T follicular helper cell (primary cell): ENCODE measurements around the gene FKBP8.
A peak's percentile ranks its signal among the peaks of the same experiment; 100 is the strongest.

ENCODE experiments used
- DNase-seq: peaks from one replicate; pipeline ENCODE4 v3.0.0-alpha.2; 2020; ENCODE audit warnings: low read depth

The FKBP8 gene

DNA sequence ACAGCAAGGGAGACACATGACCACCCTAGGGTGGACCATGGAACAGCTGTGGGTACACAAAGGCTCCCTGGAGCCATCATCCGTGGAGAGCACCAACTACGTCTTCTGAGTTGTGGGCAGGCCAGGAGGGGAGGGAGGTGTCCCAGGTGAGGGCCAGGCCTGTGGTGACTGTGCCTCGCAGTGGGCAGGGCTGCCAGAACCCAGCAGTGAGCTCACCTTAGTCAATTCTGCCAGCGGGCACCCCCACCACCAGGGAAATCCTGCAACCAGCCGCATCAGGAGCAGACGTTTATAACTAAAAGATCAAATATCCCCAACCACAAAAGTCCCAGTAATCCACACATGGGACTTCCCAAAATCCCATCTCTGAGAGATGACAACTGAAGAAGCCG lies 41.1 kb downstream of the FKBP8 start:
- DNase-seq: no peak

DNA sequence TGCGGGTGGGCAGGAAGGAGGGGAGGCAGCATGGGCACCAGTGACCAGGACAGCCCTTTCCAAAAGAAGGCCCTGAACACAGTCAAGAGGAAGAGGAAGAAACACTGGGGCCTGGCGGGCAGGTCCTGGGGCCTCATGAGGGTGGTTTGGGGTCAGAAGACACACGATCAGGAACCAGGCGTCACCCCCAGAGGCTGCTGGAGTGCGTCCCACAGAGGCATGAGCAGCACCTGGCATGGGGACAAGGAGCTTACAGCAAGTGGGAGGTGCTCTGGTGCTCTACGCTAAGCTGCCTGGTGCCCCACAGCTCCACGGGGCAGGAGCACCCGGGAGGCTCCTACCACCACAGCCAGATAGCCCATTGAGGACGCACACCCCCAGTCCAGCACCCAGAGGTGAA lies 41.5 kb downstream of the FKBP8 start:
- DNase-seq: no peak

- DNase-seq: no peak
Measured at GRCh38 chr19:18501351-18501750, 42.0 kb downstream of the FKBP8 start.

- no peak for DNase-seq
Measured at GRCh38 chr19:18500799-18501198, 42.6 kb downstream of the FKBP8 start.

DNA sequence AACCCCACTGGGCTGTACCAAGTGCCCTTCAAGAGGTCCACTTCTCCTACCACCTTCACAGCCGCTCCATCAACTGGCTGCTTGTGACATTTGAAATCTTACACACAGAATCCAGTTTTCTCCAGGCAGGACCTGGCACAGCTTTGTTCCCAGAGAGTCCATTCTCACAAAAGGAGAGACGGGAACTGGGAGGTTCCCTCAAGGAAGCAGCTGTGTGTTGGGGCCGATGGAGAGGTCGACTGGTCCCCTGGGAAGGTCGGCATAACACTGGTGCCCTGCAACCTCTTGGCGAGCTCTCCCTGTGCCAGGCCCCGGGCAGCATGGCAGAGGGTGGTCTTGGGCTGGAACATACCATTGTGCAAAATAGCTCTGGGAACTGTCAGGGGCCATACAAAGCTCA lies 43.0 kb downstream of the FKBP8 start:
- no peak for DNase-seq

DNA sequence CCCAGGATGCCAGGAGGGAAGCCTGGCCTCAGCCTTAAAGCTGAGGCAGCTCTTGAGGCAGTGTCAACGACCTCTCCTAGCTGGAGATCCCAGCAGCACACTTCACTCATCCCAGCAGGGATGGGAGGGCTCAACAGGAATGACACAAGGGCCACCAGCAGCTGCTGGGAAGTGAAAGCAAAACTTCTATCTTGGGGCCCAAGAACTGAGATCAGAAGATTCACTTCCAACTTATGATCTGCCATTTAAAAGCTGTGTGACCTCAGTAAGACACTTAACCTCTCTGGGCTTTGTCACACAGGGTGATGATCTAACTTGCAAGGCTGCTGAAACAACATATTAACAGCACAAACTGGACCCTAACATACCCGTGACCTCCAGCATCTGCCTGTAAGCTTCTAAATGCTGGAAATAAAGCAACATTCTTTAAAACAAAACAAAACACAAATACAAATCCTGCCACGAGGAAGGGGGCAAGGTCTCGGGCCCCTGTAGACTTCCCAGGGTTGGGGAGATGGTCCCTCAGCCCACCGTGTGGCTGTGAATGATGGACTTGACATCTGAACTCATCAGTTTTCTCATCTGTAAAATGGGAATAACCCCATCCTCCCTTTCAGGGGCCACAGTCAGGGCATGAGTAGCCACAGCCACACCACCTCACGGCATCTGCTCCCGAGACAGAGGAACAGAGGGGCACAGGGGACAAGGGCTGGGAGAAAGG lies 44.2 kb downstream of the FKBP8 start:
- no peak for DNase-seq

DNA sequence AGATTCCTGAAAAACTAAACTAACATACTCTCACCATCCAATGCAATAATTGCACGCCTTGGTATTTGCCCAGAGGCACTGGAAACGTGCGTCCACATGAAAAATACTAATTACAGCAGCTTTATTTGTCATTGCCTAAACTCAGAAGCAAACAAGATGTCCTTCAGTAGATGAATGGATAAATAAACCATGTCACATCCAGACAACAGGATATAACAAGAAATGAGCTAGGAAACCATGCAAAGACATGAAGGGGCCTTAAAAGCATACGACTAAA lies 46.5 kb downstream of the FKBP8 start:
- DNase-seq: no peak

- DNase-seq: peak; percentile 39
Measured at GRCh38 chr19:18496167-18496979, 47.0 kb downstream of the FKBP8 start.

DNA sequence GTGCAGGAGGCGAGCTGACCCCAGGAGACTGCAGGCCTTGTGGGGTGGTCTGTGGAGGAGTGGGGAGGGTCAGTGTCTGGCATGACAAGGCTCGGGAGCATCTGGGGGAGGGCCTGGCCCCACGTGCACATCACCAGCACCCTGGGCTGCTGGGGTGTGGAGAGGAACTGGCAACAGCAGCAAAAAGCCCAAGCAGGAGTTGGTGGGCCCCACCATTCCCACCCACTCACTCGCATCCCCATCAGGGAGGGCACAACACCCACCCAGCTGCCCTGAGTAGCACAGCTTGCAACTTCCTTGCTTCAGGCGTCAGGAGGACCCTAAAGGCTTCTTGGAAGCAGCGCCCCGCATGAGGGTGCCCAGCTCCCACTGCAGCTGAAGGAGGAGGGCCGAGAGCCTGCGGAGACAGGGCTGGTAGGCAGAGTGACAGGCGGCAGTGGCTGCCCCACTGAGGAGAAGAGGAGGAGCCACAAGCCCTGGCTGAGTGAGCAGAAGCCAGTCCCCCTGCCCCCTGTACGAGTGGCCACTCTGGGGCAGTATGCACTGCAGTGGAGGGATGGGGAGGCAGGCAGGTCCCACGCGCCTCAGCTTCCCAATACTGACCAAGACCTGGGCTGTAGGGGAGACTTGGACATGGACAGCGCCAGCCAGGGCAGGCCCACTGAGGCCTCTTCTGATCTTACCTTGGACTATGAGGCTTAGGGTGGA lies 48.0 kb downstream of the FKBP8 start:
- no peak for DNase-seq

DNA sequence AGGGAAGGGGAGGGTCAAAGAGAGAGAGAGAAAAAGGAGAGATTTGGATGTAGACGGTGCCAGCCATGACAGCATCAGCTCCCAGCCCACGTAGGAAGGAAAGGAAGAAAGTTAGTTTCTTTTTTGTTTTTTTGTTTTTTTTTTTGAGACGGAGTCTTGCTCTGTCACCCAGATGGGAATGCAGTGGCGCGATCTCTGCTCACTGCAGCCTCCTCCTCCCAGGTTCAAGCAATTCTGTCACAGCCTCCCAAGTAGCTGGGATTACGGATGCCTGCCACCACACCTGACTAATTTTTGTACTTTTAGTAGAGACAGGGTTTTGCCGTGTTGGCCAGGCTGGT lies 49.1 kb downstream of the FKBP8 start:
- DNase-seq: no peak

DNA sequence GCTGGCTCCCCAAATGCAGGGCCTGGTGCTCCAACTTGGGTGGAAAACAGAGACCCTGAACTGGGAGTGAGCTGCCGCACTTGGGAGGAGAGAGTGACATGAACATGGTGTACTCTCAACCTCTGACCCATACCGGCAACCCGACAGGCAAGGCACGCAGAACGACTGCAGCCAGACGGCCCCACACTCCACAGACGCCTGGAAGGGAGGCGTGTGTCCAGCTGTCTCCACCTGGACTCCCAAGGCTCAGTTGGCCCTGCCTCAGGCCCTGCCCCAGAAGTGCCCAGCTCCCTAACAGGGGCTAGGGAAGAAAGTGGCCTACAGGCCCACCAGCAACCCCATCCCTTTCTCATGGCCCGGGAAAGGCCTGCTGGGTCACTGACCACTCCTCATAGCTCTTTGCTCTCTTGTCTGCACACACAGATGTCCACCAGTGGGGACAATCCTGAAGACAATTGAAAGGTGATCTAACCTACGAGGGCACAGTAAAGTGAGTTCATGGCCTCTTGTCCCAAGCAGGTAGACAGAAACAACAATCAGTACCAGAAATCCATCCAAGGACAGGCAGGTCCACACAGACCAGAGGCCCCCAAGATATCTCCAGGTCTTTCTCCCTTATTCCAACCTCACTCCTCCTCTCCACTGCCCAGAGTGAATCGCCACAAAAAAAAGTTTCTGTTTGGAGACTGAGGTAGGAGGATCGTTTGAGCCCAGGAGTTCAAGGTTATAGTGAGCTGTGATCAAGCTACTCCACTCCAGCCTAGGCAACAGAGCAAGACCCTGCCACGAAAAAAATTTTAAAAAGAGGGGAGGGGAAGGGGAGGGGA lies 49.7 kb downstream of the FKBP8 start:
- no peak for DNase-seq

DNA sequence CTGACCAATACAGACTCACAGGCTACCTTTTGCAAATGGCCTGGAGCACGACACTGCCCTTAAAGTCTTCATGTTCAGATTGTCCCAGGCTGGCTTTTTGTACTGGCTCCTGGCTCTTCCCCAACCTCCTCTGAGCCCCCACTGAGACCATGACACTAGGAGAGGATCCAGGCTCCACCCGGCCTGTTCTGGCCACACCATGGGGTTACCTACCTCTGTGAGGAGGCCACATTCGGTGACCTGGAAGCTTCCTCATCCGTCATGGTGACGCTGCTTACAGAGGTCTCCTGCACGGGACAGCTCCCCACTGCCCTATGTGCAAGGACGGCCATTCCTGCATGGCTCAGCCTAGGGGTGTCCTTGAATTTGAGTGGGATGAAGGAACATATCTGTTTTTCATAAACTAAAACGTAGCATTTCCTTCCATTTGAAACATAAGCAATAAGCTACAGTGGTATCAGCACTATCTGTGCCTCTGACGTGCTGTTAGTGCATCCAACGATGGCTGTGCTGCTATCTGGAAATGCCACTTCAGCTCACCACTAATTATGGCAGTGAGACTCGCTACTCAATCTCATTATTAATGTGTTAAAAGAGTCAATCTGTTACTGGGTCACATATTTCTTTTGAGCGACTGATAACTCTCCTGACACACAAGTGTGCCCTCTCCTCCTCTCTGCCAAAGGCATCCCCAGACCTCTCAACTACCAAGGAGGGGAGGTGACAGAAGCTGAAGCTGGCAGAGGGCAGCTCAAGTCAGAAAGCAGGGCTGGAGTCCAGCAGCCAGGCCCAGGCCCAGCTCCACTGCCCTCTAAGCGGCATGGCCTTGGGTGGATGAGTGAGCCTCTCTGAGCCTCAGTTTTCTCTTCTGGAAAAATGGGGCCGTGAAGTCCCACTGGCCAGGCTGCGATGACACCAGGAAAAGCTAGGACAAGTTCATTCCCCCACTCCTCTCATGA lies 51.1 kb downstream of the FKBP8 start:
- DNase-seq: no peak

- no peak for DNase-seq
Measured at GRCh38 chr19:18490728-18491127, 52.6 kb downstream of the FKBP8 start.

DNA sequence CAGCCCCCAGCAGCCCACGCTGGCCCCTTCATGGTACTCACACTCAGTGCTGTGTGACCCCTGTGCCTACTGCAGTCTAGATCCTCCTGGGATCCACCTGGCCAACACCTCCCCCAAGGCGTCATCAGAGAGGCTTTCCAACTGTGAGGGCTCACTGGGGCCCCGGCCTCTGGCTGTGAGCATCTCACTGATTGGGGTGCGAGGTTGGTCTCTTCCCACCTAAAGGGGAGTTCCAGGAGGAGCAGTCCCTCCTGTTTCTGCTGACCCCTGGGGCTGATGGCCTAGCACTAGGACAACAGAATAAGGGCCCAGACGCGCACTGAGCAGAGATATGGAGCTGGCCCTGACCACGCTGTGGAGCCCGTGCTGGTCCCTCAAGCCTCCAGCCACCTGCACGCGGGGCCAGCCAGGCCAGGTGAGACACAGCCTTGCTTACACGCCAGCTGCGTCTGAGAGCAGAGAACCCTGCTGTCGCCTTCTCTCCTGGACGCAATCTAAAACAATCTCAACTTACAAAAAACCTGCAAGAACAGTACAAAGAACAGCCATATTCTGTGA lies 53.7 kb downstream of the FKBP8 start:
- DNase-seq: no peak

DNA sequence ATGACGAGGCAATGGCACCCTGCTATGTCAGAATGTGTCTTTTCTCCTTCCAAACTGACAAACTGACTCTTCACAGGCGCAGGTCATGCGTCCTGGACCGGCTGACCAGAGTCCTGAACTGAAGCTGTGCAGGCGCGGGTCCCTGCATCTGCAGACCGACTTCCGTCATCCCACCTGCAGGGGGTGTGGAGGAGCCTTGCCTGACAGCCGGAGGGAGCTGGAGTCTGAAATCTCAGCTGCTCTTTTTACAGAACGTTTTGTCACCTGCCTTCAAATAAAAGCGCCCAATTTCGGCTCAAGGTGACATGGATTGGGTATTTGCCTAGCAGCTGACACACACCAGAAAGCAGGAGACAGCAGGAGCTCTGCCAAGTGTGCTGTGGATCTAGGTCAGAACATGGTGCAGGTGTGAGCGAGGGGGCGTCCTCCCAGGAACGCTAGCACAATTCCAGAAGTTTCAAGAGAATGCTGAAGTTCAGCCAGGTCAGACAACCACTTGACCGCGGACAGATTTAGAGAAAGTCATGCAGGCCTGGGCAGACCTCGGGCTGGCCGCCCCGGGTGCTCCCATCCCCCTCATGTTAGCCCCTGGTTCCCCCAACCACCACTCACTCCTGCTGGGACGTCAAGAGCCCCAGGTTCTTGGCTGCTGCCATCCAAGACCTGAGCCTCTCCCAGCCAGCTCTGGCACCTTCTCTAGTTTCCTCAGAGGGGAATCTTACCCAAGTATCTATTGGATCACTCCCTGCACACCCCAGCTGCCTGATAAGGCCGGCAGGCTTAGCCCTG lies 54.3 kb downstream of the FKBP8 start:
- DNase-seq: no peak

DNA sequence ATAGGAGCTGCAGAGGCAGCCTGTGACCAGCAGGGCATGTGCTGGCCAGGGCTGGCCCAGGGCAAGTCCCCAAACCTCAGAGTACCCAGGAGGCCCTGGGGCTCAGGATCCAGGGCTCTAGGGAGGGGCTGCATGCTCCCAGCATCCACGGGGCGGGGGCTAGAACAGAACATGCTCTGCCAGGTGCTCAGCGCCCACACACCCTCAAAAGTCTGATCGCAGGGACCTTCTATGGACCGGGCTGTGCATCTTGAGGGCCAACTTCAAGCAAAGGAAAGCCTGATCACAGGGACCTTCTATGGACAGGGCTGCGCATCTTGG lies 55.0 kb downstream of the FKBP8 start:
- DNase-seq: no peak

DNA sequence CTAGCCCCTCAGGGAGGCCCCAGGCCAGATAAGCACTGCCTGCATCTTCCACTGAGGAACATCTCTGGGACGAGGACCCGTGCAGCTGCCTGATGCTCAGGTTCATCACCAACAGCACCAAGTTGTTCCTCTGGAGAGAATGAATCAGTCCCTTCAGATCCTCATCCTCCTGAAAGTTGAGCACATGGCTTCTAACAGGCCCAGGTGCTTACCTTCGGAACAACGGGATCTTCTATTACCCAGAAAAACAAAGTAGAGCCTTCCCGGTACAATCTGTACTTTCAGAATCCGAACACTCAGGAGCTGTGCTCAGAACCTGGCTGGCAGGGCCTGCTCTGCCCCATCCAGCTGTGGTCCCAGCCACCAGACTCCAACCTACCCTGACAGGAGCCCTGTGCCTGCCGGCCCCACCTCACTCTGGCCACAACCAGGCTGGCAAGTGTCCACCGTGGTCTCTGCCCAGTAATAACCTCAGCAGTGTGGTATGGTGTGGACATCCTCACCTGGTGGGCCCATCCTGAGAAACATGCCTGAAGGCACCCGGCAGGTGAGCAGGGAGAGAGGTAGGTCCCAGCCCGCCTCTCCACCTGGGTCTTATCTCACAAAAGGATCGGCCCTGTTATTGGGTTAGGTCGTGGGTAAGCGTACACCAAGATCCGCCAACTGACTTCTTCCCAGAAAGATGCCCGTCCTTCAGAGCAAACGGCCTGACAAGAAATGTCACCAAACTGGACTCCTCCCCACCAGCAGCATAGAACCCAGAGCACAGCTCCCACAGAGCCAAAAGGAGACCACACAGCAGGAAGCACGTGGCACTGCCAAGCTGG lies 55.6 kb downstream of the FKBP8 start:
- DNase-seq: no peak

GRCh38 chr19:18486746-18487145 lies 56.6 kb downstream of the FKBP8 start:
- no peak for DNase-seq

DNA sequence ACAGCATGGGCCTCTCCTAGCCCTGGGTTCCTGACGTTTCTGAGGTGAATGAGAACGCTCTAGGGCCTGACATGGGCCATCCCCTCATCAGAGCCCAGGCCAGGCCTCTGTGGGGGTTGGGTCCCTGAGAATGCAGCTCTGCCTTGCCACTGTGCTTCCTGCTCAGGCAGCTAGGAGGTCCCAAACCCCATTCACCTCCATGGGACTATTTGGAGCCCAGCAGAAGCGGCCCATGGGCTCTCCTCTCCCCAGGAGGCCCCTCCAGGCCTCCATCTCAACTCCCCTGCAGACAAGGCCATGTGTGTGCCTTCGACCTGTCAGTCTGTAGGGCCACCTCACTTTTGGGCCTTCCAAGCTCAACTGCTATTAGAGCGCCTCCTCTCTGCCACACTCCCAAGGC lies 58.4 kb downstream of the FKBP8 start:
- DNase-seq: no peak
